Astrocyte of the hippocampus (primary cell): ENCODE data around the gene AKAP12.
"Not testable (repeated sequence)": the region's sequence is repeated elsewhere in the genome, so short reads cannot be mapped to it uniquely, and the experiment has no call there.

Experiments
- DNase-seq: peaks from one replicate; pipeline ENCODE4 v3.0.0; 2011; ENCODE audit warnings: low read depth, low spot score

Gene AKAP12

DNA sequence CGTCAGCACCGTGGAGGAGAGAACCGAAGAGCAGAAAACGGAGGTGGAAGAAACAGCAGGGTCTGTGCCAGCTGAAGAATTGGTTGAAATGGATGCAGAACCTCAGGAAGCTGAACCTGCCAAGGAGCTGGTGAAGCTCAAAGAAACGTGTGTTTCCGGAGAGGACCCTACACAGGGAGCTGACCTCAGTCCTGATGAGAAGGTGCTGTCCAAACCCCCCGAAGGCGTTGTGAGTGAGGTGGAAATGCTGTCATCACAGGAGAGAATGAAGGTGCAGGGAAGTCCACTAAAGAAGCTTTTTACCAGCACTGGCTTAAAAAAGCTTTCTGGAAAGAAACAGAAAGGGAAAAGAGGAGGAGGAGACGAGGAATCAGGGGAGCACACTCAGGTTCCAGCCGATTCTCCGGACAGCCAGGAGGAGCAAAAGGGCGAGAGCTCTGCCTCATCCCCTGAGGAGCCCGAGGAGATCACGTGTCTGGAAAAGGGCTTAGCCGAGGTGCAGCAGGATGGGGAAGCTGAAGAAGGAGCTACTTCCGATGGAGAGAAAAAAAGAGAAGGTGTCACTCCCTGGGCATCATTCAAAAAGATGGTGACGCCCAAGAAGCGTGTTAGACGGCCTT, 110.0 kb downstream of the AKAP12 start:
- no peak for DNase-seq

DNA sequence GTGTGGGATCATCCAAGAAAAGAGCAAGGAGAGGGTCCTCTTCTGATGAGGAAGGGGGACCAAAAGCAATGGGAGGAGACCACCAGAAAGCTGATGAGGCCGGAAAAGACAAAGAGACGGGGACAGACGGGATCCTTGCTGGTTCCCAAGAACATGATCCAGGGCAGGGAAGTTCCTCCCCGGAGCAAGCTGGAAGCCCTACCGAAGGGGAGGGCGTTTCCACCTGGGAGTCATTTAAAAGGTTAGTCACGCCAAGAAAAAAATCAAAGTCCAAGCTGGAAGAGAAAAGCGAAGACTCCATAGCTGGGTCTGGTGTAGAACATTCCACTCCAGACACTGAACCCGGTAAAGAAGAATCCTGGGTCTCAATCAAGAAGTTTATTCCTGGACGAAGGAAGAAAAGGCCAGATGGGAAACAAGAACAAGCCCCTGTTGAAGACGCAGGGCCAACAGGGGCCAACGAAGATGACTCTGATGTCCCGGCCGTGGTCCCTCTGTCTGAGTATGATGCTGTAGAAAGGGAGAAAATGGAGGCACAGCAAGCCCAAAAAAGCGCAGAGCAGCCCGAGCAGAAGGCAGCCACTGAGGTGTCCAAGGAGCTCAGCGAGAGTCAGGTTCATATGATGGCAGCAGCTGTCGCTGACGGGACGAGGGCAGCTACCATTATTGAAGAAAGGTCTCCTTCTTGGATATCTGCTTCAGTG, 110.8 kb downstream of the AKAP12 start:
- no peak for DNase-seq

DNA sequence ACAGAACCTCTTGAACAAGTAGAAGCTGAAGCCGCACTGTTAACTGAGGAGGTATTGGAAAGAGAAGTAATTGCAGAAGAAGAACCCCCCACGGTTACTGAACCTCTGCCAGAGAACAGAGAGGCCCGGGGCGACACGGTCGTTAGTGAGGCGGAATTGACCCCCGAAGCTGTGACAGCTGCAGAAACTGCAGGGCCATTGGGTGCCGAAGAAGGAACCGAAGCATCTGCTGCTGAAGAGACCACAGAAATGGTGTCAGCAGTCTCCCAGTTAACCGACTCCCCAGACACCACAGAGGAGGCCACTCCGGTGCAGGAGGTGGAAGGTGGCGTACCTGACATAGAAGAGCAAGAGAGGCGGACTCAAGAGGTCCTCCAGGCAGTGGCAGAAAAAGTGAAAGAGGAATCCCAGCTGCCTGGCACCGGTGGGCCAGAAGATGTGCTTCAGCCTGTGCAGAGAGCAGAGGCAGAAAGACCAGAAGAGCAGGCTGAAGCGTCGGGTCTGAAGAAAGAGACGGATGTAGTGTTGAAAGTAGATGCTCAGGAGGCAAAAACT, 111.5 kb downstream of the AKAP12 start:
- no peak for DNase-seq

DNA sequence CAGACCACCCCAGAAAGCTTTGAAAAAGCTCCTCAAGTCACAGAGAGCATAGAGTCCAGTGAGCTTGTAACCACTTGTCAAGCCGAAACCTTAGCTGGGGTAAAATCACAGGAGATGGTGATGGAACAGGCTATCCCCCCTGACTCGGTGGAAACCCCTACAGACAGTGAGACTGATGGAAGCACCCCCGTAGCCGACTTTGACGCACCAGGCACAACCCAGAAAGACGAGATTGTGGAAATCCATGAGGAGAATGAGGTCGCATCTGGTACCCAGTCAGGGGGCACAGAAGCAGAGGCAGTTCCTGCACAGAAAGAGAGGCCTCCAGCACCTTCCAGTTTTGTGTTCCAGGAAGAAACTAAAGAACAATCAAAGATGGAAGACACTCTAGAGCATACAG, 112.0 kb downstream of the AKAP12 start:
- no peak for DNase-seq

DNA sequence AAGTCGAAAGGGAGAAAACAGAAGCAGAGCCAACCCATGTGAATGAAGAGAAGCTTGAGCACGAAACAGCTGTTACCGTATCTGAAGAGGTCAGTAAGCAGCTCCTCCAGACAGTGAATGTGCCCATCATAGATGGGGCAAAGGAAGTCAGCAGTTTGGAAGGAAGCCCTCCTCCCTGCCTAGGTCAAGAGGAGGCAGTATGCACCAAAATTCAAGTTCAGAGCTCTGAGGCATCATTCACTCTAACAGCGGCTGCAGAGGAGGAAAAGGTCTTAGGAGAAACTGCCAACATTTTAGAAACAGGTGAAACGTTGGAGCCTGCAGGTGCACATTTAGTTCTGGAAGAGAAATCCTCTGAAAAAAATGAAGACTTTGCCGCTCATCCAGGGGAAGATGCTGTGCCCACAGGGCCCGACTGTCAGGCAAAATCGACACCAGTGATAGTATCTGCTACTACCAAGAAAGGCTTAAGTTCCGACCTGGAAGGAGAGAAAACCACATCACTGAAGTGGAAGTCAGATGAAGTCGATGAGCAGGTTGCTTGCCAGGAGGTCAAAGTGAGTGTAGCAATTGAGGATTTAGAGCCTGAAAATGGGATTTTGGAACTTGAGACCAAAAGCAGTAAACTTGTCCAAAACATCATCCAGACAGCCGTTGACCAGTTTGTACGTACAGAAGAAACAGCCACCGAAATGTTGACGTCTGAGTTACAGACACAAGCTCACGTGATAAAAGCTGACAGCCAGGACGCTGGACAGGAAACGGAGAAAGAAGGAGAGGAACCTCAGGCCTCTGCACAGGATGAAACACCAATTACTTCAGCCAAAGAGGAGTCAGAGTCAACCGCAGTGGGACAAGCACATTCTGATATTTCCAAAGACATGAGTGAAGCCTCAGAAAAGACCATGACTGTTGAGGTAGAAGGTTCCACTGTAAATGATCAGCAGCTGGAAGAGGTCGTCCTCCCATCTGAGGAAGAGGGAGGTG, 112.9 kb downstream of the AKAP12 start:
- no peak for DNase-seq

DNA sequence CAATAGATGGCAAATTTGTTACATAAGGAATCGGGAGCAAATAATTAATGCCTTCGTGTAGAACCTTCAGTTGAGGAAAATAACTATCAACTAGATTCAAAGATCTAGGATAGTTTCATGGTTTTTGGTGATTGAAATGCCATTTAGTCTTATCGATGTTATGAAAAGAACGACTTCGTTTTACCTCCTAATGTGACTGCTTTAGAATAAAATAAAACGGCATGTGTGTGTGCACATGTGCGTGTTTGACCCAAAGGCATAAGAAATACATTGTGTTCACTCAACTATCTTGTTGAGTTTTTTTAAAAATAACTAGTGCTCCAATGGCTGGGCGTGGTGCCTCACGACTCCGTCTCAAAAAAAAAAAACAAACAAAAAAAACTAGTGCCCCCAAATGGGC, 114.0 kb downstream of the AKAP12 start:
- DNase-seq: no peak

DNA sequence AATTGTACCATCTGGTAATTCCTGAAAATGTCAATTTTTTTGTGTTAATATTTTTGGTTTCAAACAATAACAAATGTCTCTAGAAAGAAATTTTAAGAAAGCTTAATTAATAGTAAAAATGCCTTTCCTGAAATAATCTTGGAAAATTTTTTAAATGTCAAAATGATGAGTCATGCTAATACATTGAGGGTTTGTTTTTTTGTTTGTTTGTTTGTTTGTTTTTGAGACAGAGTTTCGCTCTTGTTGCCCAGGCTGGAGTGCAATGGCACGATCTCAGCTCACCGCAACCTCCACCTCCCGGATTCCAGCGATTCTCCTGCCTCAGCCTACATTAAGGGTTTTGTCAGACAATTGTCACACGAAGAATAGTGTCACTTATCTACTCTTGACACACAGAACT, 117.2 kb downstream of the AKAP12 start:
- not testable (repeated sequence) for DNase-seq

DNA sequence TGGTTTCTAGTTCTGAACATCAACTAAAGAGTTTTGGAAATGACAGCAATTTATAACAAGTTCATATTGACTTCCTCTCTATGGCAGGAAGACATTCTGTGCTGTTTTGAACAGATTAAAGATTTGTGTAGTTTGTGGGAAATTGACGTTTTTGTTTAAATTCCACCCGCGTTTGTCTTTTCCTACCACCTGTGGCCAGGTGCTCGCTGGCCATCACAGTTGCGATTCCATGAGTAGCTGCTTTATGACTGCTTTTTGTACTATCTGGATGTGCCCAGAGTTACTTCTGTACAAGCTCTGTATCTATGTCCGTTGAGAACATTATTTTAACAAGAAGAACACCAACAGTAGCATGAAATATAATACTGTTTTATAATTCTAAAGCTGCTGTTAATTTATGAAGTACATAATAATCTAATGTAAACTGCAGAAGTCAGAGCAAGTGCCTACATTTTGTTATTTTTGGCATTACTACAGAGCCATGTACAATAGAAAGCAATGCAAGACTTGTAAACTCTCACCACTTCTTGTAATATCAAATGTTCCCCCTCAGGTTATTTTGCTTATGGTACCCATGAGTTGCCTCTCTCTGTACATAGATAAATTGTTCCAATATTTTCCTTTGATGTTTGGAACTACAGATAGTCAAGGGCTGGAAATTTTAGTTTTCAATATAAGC, 118.1 kb downstream of the AKAP12 start:
- no peak for DNase-seq

DNA sequence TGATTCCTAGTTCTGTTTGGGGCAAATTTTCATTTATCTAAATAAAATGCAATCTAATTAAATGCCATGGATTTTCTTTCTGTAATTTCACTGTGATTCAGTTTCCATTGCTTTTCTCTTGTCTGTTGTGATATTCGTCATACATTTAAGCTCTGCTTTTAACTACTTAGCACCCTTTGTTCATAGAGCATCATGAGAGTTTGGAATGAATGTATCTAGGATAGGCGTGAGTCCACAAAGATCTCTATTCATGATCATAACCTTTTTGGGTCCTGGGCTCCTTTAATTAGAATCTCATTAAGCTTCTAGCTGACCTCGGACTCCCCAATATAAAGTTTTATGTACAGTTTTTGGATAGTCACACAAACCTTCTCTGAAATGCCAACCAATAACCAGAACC, 118.7 kb downstream of the AKAP12 start:
- DNase-seq: no peak

DNA sequence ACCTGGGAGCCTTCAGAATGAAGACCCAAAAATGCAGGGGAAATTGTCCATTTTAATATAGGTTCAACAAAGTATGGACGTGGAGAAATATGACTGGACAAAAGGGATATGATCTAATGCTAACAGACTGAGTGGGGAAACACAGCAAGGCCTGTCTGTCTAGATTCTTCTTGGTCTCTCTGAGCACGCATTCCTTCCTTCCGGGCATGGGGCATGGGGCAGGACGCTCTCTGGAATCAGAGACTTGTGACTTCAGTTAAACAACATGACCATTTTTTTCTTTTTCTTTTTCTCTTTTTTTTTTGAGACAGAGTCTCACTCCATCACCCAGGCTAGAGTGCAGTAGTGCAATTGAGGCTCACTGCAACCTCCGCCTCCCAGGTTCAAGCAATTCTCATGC, 119.7 kb downstream of the AKAP12 start:
- no peak for DNase-seq

DNA sequence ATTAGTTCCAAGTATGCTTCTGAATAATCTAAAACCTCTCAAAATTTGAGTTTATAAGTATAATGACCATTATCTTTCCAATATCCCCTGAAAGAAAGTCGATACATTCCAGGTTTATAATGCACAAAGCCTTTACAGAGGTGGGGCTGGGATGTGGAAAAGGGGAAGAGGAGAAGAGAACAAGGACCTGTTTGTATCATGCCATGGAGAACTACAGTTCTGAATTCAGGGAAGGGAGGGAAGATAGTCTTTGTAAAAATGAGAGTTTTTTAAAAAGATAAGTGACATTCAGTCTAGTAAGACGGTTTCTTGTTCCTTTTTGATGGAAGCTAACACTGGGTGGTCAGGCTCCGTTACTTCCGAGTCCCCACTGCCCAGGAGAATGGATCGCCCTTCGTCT, 125.5 kb downstream of the AKAP12 start:
- no peak for DNase-seq

DNA sequence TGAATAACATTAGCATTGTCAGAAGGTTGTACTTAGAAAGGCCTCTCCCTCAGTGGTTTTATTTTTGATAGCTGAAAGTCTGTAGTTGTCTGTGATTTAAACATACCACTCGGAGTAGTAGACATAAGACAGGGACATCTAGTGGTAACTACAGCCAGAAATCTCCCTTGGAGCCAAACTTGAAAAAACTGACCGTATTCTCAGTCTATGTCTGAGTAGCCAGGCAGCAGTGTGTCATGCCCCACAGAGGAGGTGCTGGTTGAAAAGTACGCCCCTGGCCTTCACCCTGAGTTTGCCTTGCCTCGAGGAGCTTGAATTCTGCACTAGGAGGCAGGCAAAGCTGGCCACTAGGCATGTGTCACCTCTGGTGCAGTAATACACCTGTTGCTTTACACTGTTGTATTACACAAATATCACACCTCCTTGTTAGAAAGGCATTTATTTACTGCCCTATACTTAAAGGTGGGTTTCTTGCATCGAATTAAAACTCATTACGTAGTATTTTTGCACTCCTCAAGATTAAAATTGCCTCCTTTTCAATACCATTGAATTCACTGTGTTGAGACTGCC, 130.8 kb downstream of the AKAP12 start:
- DNase-seq: peak; percentile 53

DNA sequence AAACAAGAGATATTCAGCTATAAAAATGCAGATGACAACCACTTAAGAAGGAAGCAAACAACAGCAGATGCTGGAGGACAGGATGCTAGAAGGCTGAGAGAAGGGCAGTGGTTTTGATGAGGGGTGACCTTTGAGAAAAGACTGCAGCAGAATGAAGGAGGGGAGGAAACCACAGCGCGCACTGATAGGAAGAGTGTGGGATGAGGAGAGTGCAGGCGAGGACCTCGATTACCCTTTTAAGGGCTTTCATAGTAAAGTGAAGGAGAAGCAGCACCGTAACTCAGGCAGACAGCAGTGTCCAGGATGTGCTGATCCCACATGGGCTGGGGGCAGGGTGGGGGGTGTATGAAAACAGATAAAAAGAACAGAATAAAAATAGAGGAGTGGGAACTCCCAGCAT, 132.4 kb downstream of the AKAP12 start:
- no peak for DNase-seq

DNA sequence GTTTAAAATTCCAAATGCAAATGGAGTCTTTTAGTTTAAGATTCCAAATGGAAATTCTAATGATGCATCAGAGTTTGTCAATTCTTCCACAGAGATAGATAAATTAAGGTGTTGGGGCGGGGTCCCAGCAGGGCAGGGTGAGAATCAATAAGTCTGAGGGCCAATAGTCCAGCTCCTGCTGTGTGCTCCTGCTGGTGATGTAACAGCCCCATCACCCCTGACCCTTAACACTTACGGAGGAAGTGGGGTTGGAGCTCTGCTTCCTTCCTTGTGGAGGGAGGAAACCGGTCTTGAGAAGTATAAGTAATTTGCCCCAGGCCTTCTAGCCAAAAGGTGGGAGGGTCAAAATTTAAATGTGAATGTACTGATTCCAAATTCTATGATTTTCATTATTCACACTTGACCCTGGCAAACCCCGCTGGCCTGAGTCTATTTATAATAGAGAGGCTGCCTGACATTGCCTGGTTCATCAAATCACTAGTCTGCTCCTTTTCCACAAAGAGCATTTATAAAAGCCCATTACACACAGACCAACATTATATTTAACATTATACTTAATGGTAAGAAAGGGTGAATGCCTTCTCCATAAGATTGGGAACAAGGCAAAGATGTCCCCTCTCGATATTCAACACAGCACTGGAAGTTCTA, 134.4 kb downstream of the AKAP12 start:
- DNase-seq: no peak

DNA sequence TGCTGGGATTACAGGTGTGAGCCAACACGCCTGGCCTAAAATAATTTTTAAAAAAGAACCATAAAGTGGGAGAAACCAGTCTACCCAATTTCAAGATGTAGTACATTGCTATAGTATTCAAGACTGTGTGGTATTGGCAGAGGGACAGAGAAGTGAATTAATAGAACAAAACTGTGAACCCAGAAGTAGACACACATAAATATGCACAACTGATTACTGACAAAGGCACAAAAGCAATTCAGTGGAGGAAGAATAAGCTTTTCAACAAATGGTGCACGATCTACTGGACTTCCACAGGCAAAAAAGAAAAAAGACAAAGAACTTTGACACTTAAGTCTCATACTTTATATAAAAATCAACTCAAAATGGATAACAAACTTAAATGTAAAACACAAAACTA, 136.1 kb downstream of the AKAP12 start:
- DNase-seq: no peak

DNA sequence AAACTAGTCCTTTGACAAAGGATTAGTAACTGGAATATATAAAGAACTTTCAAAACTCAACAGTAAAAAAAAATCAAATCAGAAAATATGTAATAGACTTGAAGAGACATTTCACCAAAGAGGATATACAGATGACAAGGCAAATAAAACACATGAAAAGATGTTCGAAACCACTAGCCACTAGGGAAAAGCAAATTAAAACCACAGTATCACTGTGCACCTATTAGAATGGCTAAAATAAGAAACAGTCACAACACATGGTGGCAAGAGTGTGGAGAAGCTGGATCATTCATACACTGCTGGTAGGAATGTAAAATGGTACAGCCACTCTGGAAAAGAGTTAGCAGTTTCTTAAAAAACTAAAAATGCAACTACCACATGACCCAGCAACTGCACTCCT, 136.7 kb downstream of the AKAP12 start:
- DNase-seq: no peak

DNA sequence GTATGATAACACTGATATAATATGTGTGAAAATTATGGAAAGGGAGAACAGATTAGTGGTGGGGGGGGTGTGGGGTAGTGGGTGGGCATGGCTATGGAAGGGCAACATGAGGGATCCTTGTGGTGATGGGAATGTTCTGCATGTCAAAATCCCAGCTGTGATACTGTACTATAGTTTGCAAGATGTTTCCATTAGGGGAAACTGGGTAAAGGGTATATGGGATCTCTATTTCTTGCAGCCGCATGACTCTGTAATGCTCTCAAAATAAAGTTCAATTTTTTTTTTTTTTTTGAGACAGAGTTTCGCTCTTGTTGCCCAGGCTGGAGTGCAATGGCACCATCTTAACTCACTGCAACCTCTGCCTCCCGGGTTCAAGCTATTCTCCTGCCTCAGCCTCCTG, 137.3 kb downstream of the AKAP12 start:
- DNase-seq: no peak

DNA sequence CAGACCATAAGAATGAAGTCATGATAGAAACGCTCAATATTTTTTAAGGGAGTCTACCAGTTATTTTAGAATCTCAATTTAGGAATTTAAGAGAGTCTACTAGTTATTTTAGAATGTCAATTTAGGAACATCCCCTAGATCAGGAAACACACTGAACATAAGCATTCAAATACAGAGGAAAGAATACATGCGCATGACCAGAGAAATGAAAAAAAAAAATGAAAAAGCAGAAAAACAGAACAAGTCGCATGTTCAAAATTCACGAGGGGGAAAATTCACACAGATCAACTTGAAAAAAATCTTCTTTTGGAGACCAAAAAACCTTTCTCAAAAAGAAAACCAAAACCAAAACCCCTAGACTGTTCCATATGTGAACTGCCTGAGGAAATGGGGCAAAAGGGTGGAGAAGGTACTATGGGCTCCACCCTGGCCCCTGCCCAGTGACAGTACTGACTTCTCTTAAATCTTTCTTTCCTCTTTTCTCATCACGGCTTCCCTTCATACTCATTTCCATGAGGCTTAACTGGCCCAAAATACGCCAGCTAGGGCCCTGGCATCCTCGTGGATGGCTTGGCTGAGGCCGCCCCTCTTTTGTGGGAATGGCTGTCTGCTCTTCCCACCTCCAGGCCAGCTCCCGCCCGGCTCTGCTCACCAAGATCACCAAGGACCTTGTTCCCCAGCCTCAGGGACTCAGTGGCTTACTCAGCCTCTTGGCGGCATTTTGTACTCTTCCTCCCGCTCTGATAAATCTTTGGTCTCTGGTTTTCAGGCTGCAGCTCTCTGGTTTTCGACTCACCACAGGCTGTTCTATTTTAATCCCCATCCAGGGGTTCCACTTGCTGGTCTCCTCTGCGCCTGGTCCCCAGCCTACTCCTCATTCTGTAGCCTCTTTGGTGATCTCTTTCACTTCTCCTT, 140.4 kb downstream of the AKAP12 start:
- DNase-seq: no peak

DNA sequence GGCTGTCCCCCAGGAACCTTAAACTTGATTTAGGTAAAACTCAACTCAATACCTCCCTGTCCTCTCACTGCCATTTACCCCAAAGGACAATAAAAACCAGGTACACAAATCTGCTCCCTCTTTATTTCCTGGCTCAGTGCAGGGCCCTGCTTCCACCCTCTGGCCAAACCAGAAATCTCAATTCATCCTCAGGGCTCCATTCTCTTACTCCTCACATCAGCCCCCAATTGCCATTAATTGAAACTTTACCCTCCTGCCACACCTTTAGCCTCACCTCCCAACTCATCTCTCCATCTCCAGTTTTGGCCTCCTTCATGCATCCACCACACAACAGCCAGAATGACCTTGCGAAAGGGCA, 141.1 kb downstream of the AKAP12 start:
- no peak for DNase-seq

DNA sequence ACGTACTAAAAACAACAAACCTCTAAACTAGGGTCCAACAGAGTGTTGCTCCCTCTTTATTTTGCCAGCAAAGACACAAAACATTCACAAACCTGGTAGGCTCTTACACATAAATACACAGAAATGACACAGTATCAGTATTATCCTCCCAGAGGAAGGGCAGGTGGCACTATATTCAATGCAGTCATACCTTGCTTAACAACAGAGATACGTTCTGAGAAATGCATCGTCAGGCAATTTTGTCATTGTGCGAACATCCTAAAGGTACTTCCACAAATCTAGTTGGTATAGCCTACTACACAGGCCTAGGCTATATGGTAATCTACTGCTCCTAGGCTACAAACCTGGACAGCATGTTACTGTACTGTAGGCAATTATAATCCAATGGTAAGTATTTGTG, 142.0 kb downstream of the AKAP12 start:
- no peak for DNase-seq
